Esophagus muscularis mucosa (tissue), 4 donors: ENCODE results near the gene SEPTIN2.

Experiments
- EP300 ChIP-seq: sonication (generic); formaldehyde crosslinking; IDR thresholded peaks from one replicate; pipeline ENCODE4 v1.6.1; 2017; ENCODE audit warnings: antibody characterized with exemption
- POLR2A ChIP-seq: fragments of 450-650 bp; IDR thresholded peaks from one replicate; pipeline ENCODE4 v1.6.1; 2017; ENCODE audit warnings: antibody characterized with exemption, moderate library complexity, mild to moderate bottlenecking, low read depth
- POLR2AphosphoS5 ChIP-seq, 2 donors: sonication (generic); formaldehyde crosslinking; IDR thresholded peaks; one replicate each; pipeline ENCODE4 v1.6.1; 2017; ENCODE audit warnings: antibody characterized with exemption in 2 of 2
- TF ChIP-seq, protein P1 (sequence below), 3 experiments: fragments of 200-600 bp in 2 of 3; fragments of 450-650 bp in 1 of 3; sonication (generic) in 2 of 3; IDR thresholded peaks; one replicate each; pipeline ENCODE4 v1.5.1; 2017 to 2019; ENCODE audit warnings: antibody characterized with exemption in 3 of 3, mild to moderate bottlenecking in 2 of 3, moderate library complexity in 1 of 3

DNA sequence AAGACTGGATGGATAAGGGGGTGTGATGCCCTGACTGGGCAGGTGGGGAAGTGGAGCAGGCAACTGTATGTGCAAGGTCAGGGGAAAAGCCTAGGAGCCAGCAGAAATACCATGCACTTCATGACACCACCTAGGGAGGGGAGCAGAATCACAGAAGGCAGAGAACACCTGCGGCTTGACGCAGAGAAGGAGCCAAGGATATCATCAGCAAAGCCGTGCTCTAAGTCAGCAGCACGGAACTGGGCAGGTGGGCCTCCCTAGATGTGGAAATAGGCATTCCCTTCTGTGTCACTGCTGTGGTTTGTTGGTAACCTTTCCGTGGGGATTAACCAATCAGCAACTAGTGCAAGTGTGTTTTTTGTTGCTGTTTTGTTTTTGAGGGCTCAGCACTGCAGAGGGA is 41.6 kb upstream of the SEPTIN2 start:
- TF ChIP-seq, protein P1, sequence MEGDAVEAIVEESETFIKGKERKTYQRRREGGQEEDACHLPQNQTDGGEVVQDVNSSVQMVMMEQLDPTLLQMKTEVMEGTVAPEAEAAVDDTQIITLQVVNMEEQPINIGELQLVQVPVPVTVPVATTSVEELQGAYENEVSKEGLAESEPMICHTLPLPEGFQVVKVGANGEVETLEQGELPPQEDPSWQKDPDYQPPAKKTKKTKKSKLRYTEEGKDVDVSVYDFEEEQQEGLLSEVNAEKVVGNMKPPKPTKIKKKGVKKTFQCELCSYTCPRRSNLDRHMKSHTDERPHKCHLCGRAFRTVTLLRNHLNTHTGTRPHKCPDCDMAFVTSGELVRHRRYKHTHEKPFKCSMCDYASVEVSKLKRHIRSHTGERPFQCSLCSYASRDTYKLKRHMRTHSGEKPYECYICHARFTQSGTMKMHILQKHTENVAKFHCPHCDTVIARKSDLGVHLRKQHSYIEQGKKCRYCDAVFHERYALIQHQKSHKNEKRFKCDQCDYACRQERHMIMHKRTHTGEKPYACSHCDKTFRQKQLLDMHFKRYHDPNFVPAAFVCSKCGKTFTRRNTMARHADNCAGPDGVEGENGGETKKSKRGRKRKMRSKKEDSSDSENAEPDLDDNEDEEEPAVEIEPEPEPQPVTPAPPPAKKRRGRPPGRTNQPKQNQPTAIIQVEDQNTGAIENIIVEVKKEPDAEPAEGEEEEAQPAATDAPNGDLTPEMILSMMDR (IDR thresholded peaks at IDR 0.05) = no peak
- TF ChIP-seq POLR2AphosphoS5 (IDR thresholded peaks at IDR 0.05) (no peak), EP300 (no peak), POLR2A (no peak)
